Colon (tissue), 2 donors: ENCODE results near the gene RALGPS1.

Experiments used
- FAIRE-seq: peaks from 2 replicates; lab custom pipeline; 2012; peaks lifted over from hg19 to GRCh38; lab: Jason Lieb, UNC
- donor health status: control.
- donor health status: control.

Gene RALGPS1

GRCh38 chr9:127176631-127177030, 262.0 kb downstream of the RALGPS1 start:
- no peak for FAIRE-seq

DNA sequence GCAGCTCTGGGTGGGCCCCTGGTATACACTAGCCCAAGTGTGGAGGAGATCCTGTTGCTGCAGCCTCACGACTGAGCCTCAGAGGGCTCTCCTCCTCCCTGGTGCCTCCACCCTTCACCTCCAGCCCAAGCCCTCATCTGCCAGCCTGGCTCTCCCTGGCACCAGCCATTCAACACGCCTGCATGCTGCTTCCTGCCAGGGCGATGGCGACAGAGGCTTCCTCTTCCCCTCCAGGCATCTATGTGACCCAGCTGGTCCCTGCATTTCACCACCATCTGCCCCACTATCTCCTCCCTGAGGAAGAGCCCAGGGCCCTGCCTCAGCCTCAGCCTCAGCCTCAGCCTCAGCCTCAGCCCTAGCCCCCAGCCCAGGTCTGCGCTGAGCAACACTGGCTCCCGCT, 262.6 kb downstream of the RALGPS1 start:
- FAIRE-seq = no peak

DNA sequence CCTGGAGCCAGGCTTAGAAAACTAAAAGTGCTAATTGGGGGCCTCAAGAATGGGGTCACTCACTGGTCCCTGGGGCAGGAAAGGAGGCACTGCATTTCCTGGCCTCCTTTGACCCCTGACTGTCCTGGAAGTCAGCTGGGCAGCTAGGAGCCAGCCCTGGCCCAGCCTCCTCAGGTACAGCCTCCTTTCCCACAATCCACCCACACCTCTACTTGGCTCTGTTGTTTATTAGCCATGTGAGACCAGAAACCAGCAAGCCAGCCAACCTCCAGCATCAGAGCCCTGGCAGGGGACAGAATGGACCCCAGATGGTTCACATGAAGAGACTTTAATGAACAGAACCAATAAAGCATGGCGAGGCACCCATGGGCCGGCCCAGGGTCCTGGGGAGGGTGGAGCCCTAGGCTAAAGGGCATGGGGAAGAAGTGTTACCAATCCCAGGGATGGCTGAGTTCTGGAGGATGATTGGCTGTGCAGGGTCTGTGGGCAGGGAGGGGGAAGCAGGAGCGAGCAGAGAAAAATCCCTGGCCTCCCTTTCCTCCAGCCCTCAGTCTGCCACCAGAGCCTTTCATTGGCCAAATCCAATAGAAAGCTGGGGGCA, 263.2 kb downstream of the RALGPS1 start:
- FAIRE-seq = no peak

DNA sequence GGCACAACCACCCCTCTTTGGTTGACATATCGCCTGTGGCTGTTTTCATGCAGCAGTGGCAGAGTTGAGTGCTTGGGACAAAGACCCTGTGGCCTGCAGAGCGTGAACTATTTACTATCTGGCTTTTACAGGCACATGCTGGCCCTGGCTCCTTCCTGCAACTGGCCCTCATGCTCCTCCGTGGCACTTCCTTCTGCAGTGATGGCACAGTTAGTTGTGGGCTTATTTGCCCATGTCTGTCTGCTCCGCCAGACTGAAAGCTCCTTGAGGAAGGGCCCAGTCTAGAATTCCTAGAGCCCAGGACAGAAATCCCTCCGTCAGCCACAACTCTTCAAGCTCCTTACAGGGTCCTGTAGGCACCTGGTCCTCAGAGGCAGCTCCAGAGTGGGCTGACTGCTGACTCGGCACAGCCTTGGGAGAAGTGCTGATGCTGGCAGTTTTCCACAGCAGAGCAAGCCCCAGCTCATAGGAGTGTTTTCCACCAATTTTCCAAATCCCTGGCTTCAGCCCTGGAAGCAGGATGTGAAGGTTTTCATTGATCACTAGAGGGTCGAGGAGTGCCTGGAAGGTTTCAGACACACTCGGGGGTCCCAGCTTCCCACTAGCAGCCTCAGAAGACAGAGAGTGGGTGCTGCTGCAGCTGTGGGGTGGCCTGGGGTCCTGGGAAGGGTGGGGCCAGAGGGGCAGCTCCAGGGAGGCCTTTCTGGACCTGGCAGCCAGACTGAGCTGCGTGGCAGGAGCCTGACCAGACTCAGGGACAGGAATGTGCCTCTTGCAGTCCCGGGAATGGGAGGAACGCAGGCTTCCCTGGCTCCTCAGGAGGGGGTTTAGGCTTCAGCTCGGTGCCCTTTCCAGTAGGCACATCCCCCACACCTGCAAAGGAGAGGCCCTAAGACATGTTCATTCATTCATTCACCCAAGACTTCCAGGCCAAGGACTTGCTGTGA, 264.4 kb downstream of the RALGPS1 start:
- FAIRE-seq = no peak

- FAIRE-seq = no peak
Measured at GRCh38 chr9:127179633-127180441, 265.3 kb downstream of the RALGPS1 start.

GRCh38 chr9:127180457-127181314, 266.1 kb downstream of the RALGPS1 start:
- no peak for FAIRE-seq

DNA sequence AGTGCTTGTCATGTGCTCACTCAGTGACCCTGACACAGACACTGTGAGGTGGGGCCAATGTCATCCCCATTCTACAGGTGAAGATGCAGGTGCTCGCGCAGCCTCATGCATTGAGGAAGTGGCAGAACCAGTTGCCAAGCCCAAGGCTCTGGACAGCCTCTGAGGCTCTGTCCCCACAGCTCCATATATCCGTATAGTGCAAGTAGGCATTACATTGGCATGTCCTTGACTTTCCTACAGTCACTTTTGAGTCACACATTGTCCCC, 266.7 kb downstream of the RALGPS1 start:
- no peak for FAIRE-seq

DNA sequence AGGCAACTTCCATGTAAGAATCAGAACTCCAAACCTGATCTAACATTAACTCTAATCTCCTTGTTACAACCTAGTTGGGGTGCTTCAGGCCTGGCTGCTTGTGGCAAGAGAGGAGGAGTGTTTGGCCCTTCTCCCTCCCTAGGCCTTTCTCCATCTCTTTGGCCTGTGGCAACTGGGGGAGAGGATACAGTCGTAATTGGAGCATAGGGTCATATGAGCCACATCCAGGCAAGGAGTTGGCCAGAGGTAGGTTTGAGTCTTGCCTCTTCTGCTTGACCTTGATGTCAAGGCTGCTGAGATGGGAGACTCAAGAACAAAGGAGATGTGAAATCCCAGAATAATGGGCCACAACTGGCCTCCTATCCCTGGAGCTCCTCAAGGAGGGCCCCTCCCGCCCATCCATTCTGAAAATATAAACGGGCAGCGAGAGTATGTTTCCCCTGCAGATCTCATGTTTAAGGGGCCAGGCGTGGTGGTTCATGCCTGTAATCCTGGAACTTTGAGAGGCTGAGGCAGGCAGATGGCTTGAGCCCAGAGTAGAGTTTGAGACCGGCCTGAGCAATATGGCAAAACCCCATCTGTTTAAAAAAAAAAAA, 267.1 kb downstream of the RALGPS1 start:
- no peak for FAIRE-seq

DNA sequence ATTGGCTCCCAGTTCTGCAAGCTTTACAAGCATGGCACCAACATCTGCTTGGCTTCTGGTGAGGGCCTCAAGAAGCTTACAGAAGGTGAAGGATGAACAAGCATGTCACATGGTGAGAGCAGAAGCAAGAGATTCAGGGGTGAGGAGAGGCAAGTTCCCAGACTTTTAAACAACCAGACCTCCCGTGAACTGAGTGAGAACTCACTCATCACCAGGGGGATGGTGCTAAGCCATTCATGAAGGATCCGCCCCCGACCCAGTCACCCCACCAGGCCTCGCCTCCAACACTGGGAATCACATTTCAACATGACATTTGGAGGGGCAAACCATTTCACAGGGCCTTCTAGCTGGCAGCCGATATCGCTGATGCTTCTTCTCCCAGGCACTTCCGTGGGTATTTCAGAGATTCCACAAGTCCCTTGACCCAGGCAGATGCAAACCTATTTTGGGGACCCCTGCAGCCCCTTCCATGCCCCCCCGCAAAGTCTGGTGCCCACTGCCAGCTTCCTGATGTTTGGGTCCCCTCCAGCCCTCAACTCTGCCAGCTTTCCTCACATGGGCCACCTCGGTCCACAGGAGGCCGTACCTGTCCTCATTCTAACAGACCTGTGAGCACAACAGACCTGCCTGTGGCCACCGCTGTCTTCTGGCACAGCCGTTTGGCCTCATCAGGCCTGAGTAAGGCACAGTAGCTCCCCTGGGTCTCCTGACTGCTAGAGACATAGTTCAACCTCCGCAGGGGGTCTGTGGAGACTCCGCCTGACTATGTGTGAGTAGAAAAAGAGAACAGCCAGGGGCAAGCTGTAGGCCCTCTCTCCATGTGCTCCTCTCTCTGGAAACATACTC, 268.5 kb downstream of the RALGPS1 start:
- FAIRE-seq = no peak

GRCh38 chr9:127183814-127184582, 269.4 kb downstream of the RALGPS1 start:
- no peak for FAIRE-seq

DNA sequence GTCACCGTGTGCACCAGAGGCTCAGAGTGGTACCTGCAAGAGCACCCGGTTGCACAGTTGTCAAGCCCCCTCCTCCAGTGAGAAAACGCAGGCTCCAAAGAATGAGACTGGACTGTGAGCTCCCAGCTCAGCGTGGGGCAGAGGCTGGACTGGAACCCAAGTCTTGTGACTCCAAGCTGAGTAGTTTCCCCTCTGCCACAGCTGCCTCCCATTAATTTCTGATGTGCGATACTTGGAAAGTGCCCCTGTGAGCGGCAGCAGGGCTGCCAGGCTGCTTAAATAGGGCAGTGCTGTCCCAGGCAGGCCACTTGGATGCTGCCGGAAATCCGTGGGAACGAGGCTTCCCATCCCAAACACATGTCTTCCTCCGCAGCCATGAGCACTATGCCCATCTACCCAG, 270.1 kb downstream of the RALGPS1 start:
- no peak for FAIRE-seq

GRCh38 chr9:127185181-127185580, 270.6 kb downstream of the RALGPS1 start:
- FAIRE-seq = no peak

DNA sequence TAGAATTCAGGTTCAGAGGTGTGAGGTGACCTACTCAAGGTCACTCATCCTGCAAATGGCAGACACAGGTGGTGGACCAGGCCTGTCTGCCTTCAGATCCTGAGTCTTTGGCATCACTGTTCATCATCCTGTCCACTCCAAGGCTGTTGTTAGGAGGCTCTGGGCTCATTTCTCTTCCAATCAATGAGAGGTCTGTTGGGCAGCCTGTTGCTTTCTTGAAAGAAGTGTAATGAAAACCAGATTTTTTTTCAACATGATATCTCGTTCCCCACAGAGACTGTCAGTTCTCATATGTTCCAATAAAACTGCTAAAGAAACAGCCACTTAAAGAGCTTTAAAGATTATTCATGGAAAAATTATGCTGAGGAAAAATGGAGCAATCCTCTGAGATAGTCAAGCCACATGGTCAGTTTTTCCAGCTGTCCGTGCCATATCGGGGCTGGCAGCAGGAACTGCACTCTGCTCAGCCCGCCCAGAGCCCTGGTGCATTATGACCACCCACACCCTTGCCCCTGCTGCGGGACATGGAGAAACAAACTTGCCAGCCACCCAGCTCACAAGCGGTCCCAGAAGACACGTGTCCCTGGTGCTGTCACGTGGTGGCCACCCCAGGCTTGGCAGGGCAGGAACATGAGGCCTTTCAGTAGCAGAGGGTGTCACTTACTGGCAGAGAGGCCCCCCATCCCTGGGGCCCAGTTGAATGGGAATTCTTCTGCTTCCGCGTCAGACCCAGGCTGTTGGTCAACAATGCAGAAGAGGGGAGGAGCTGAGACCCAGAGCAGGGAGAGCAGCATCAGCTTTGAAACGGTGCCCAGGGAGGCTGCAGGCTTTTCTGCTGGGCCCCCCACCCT, 271.6 kb downstream of the RALGPS1 start:
- no peak for FAIRE-seq

GRCh38 chr9:127186806-127187205, 272.2 kb downstream of the RALGPS1 start:
- FAIRE-seq = no peak

DNA sequence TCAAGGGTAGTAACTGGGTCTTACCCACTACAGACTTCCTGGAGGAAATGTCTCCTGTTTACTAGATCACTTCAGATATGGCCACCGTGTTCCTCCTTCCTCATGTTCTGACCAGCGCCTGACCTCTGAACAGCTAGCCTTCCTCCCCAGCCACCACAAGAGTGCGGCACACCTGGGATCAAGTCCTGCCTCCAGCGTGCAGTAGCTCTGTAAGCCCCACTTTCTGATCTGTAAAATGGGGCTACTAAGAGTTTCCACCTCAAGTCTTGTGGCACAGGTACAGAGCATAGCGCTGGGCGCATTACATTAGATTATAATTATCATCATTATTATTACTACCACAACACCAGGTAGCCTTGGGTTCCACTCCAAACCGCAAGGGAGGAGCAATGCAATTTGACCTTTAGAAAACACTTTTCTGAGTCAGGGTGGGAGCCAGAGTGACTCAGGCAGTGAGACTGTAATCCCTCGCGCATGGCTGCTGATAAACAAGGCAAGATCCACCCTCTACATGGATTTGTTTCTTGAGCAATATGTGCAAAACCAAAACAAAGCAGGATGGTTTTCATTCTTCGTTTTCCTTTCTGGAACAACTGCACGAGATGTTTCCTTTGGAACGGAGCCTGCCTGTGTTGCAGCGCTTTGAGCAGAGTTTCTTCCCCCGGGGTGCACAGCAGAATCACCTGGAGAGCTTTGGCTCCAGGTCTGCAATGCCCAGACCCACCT, 272.8 kb downstream of the RALGPS1 start:
- FAIRE-seq = no peak

DNA sequence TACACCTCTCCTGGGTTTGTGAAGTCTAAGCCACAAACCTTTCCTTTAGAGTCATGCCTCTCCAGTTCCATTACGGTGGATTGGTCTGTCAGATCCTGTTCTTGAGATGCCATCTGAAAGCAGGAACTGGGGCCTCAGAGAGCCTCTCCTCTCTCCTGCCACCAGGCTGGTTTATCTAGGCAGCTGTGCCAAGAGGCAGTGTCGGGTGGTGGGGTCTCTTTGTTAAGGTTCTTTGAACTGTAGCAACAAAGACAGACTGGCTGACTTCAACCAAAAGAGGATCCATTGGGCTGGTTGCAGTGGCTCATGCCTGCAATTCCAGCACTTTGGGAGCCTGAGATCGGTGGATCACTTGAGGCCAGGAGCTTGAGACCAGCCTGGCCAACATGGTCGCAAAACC, 273.8 kb downstream of the RALGPS1 start:
- FAIRE-seq = no peak

DNA sequence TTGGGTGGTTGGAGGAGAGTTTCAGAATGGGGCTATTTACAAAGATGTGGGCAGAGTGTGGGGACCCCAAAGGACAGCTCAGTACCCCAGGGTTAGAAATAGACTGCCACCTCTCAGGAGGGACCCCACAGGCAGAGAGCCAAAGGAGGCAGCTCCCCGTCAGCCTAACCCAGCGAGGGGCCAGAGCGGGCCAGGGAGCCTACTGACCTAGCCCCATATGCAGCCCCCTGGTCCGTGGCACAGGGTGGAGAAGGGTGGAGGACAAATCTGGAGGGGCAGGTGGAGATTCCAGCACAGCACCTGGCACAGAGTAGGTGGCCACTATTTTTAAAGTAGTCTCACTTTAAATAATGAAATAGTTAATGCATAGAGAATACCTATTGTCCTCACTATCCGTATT, 275.0 kb downstream of the RALGPS1 start:
- no peak for FAIRE-seq

DNA sequence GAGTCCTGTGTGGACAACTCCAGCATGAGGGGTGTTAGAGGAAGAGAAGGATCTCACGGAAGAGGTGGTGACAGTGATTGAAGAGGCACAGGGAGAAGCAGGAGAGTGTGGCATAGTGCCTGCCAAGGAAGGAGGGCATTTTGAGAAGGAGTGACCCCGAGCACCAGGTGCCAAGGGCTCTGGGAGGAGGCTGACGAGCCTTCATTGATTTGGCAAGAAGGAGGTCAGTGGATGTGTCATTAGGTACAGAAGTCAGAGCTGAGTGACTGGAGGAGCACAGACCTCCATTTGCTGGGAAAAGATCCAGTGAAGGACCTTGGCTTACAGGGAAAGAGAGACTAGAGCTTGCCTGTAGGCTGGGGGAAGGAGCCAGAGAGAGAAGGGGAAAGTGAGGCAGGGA, 278.2 kb downstream of the RALGPS1 start:
- FAIRE-seq = no peak
